ENCODE results near the gene GPX7.

The GPX7 gene

DNA sequence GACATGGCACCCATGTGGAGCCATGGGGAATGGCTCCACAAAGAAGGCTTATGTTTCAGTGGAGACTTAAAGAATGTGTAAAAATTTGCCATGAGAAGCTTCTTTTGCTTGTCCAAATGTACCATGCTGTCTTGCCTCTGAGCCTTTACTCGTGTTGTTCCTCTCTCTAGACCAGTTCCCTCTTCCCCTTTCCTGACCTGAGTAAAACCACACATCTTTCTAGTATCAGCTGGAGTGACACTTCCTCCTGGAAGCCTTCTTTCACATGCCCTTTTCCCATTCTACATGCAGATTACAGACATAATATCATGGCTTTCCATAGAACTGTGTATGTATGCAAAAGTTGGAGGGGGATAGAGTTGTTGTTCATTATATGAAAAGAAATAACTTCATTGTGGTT, 13.6 kb upstream of the GPX7 start:
- no peak for DNase-seq

DNA sequence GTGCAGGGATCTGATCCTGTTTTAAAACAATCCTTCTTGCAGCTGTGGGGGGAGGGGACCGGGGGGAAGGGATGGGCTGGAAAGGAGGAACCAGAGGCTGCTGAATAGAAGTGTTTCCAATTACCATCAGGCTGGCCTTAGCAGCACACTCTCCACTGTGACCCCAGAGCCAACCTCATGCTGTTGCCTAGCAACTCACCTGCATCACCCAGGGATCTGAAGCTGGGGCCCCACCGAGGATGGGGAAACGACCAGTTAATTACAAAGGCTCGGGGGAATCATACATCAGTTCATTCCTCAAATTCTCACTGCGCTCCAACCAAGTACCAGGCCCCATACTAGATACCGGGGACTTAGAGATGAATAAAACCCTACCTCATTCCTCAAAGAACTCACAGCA, 11.9 kb upstream of the GPX7 start:
- no peak for DNase-seq

DNA sequence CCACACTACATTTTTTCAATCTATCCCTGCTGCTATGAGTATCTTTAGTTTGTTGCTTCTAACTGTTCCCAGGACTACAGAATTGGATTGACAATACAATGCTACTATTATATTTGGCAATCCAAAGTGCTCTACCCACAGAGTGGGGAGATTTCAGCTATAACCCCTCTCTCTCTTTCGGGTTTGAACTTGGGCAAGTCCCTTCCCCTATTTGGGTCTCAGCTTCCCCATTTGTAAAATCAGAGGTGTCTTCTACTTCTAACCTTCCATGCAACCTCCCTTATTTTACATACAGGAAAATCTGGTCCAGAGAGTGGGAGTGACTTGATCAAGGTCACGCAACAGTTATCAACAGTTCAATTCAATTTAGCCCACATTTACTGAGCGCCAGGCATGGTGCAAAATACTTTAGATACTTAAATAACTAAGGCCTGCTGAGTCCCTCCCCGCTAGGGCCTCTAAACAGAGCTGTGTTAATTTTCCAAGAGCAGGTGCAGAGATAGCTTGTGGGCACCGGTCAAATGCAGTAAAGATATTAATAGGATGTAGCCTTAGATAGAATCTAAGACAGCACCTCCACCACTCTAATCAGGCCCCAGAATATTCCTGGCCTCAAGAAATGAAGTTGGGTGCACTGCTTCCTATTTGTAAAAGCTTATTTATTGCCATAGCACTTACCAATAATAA, 9.4 kb upstream of the GPX7 start:
- DNase-seq, result no peak

DNA sequence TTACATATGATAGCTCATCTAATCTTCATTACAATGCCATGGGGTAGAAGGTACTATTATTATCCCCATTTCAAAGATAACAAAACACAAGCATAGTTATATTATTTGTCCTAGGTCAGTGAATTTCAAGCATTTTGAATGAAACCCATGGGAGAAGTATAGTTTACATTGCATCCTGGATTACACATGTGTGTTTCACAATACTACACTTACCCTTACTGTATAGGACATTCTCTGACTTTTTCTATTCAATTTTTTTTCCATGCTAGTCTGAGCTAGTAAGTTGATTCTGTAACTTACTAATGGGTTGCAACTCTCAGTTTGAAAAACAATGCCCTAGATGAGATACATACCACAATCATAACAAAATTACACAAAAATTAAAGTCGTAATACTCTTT, 8.7 kb upstream of the GPX7 start:
- DNase-seq, result no peak

DNA sequence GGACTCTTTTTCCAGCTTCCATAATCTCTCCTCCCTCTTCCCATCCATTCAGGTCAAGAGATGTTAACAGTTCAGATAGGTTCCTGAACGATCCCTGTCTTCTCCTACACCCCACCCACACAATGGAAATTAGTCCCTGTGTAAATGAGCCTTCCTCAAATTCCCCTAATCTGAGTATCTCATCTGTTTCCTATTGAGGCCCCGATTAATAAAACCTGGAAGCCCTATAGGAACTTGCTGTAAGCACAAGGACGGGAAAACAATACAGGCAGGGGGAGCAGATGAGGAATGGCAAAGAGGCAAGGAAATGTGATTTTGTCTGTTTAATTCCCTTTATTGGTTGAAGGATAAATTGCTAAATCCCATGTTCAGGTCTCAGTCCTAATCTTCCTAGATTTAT, 7.1 kb upstream of the GPX7 start:
- DNase-seq, result no peak

DNA sequence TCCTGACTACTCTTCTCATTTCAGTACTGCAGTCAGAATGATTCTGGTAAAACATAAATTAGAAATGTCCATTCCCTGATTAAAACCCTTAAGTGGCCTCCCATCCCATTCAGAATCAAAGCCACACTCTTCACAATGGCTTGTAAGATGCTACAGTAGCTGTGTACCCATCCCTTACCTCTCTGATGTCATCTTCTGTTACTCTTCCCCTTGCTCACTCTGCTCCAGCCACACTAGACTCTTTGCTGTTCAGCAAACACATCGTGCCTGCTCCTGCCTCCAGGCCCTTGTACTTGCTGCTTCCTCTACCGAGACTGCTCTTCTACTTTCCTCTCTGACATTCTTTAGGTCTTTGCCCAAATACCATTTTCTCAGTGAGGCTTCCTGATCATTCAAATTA, 4.3 kb upstream of the GPX7 start:
- no peak for DNase-seq

DNA sequence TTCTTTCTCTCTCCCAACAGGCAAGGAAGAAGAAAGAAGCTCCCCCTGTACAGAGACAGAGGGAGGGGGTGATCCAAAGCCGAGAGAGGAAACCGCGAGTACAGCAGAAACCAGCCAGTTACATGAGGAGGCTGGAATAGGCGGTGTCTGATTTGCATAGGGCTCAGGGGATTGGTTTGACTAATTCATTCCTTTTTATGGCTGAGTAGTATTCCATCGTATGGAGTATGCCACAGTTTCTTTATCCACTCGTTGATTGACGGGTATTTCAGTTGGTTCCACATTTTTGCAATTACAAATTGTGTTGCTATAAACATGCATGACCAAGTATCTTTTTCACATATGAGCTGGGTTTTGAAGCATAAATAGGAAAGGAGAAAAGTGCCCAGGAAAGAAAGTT, 3.4 kb upstream of the GPX7 start:
- no peak for DNase-seq

DNA sequence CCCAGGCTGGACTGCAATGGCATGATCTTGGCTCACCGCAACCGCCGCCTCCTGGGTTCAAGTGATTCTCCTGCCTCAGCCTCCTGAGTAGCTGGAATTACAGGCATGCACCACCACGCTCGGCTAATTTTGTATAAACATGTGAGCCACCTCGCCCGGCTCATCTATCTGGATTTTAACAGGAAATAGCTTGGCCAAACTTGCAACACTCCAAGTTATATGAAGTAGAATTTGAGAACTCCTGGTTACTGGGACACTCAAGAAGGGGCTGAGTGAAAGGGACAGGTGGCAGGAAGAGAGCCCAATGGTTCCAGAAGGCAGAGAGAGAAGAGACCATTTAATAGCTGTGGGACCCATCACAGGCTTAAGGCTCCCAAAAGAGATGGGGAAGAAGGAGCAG, 2.9 kb upstream of the GPX7 start:
- DNase-seq, result no peak

DNA sequence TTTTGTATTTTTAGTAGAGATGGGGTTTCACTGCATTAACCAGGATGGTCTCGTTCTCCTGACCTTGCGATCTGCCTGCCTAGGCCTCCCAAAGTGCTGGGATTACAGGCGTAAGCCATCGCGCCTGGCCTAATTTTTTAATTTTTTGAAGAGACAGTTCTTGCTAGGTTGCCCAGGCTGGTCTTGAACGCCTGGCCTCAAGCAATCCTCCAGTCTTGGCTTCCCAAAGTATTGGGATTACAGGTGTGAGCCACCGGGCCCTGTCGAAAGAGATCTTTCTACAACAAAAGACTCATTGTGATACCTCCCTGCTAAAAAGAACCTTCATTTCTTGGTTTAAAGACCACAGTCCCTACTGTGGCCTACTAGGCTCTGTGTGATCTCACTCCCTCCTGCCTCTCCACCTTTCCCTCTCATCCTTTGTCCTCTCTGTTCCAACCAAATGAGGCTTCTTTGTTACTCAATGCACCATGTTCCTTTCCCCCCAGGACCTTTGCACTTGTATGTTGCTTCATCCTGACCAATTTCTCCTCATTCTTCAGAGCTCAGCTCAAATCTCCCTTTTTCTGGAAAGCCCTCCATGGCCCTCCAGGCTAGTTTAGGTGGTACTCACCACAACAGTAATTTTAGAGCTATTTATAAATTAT, 1.5 kb upstream of the GPX7 start:
- no peak for DNase-seq

DNA sequence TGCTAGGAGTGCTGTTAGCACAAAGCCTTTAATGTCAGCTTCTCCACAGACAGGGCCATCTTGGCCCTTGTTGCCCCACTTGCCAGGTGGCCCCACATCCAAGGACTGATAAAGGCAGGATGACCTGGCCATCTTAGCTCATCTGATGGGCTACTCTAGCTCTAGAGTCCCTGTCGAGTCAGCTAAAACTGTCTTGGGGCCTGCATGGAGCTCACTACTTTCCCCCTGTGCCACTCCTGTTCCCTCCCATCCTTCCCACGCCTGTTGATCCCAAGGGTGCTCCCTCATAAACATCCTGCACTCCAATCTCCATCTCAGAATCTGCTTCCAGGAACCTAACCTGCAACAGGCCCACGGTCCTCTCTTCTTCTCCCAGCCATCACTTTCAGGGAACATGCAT, 652 bp upstream of the GPX7 start:
- no peak for DNase-seq

DNA sequence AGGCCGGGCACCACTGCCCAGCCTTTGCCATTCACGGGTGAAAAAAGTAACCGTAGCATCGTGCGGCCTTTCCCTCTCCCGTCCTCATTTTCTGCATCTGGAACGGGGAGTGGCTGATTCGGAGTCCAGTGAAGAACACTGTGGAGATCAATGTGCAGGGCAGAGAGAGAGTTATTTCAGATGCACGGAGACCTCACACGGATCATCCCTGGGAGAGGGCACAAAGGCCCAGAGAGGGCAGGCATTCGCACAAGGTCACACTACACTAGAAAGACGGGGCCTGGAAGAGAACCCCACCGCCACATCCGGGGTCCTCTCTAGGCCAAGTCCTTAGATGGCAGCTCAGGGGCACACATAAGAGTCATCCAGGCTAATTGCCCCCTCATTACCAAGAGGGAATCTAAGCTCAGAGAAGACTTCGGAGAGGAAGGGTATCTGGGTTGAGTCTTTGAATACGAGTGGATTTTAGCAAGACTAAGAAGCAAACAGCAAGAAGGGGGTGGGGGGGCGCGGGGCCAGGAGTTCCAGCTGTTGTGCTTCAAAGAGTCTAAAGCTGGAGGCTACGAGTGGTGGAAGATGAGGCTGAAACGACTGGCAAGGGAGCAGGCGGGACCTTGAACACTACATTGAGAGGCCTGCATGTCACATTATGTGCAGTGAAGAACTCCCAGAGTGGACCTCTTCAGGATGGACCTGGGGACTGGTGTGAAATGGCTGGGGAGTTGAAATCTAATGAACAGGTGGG, 857 bp downstream of the GPX7 start:
- DNase-seq, result peak; percentile 6

DNA sequence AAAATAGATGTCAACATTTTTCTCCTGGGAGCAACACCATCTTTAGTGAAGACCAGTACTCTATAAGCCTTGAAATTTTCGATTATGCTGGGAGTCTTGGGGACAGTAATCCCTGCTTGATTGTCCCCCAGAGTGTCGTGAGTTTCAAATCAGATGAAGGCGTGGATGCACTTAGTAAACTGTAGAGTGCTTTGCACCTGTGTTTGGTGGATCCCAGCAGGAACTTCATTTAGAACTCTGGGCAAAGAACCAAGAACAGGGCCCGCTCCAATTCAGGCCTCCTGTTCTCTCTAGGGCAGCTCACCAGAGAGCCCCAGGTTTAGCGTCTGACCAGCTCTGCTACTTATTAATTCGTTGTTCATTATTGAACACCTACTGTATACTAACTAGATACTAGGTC, 1.5 kb downstream of the GPX7 start:
- no peak for DNase-seq

DNA sequence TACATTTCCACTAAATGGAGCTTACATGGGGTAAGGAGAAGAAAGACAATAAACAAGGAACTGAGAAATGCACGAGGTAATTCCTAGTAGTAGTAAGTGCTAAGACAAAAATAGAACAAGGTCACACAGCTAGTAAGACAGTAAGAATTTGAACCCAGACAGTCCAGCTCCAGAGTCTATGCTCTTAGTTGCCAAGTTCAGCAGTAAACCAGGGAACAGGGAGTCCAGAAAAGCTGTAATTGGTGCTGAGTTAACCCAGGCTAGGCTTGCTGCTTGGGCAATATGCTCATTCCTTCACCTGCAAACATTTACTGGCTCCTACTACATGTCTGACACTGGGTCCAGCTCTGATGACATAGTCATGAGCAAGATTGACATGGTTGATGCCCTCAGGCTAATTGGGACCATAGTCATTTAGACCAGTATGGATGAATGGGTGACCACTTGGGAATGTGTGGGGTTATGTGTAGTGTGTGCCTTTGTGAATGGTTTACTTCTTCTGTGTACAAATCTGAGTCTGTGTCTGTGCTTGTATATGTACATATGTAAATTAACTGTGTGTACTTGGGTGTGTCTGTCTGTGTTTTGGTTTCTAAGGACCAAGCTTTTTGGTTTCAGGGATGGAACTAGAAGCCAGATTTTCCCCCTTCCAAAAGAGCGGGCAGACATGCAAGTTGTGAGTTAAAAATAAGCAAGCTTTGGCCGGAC, 2.0 kb downstream of the GPX7 start:
- no peak for DNase-seq

DNA sequence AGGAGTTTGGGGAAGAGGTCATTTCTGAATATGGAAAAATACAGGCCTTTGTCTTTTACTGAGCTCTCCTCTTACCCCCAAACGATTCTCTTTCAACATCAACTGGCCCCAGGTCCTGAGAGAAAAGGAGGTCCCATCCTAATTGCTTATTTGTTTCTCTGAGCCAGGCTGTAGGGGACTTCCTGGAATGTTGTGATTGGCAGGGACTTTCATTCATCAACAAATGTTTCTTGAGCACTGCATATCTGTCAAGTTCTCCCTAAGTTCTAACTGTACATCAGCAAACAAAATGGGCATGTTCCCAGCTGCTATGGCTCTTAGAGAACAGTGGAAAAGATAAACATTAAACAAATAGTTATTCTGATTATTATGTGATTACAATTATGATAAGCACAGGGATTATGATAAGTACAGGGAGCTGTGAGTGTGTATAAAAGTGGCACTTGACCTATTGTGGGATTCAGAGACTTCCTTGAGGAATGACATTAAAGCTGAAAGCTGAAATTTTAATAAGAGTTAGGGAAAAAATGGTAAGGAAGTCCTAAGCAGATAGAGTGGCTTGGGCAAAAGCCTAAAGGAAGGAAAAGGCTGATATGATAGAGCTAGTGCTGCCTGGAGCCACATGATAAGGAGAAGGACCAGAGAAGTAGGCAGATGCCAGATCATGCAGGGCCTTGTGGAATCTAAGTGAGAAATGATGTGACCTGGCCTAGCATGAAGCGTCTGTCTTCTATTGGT, 11.6 kb downstream of the GPX7 start:
- DNase-seq, result no peak

DNA sequence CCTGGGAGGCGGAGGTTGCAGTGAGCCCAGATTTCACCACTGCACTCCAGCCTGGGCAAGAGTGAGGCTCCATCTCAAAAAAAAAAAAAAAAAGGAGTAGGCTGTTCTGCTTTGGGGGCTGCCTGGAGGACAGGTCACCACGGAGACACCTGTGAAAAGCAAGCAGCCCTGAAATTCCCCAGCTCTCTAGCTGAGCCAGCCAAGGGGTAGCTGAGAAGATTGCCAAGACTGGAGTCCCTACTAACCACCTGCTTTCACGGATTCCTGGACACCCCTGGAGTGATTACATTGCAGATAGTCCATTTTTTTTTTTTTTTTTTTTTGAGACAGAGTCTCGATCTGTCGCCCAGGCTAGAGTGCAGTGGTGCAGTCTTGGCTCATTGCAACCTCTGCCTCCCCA, 12.5 kb downstream of the GPX7 start:
- no peak for DNase-seq

DNA sequence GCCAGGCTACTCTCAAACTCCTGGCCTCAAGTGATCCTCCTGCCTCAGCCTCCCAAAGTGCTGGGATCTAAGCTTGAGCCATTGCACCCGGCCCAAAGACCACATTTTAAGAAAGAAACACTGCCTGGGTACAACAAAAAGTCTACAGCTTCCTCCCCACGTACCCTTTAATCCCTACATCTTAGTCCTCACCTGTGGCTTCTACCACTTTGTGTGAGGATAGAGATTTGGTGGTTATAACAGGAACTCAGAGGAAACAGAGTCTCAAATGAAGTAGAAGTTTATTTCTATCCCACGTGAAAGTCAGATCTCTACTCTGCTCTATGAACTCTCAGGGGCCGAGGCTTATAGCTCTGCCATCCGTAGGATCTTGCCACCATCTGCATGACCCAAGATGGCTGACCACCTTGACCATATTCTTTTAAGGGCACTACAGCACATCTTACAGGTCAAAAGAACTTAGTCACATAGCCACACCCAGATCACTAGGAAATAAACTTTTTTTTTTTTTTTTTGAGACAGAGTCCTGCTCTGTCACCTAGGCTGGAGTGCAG, 13.4 kb downstream of the GPX7 start:
- no peak for DNase-seq

DNA sequence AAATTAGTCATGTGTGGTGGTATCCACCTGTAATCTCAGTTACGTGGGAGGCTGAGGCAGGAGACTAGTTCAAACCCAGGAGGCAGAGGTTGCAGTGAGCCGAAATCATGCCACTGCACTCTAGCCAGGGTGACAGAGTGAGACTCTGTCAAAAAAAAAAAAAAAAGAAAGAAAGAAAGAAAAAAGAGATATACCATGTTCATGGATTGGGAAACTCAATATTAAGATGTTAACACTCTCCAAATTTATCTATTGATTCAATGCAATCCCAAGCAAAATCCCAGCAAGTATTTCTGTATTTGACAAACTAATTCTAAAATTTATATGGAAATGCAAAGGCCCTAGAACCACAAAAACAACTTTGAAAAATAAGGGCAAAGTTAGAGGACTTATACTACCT, 19.8 kb downstream of the GPX7 start:
- no peak for DNase-seq

DNA sequence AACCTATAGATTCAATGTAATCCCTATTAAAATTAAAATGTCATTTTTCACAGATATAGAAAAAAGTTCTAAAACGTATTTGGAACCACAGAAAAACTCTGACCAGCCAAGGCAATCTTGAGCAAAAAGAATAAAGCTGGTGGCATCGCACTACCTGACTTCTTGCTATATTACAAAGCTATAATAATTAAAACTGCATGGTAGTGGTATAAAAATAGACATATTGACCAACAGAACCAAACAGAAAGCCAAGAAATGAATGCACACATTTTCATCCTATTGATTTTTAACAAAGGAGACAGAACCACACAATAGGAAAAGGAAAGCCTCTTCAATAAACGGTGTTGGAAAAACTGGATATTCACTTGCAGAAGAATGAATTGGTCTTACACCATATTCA, 21.6 kb downstream of the GPX7 start:
- DNase-seq, result no peak

DNA sequence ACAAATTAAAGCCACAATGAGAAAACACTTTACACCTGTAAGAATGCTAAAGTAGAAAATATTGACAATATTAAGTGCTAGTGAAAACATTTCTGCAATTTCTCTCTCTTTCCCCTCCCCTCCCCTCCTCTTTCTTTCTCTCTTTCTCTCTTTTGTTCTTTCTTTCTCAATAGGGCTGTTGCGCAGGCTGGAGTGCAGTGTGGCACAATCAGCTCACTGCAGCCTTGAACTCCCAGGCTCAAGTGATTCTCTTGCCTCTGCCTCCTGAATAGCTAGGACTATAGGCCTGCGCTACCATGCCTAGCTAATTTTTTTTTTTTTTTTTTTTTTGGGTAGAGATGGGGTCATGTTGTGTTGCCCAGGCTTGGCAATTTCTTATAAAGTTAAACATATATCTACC, 24.9 kb downstream of the GPX7 start:
- no peak for DNase-seq

DNA sequence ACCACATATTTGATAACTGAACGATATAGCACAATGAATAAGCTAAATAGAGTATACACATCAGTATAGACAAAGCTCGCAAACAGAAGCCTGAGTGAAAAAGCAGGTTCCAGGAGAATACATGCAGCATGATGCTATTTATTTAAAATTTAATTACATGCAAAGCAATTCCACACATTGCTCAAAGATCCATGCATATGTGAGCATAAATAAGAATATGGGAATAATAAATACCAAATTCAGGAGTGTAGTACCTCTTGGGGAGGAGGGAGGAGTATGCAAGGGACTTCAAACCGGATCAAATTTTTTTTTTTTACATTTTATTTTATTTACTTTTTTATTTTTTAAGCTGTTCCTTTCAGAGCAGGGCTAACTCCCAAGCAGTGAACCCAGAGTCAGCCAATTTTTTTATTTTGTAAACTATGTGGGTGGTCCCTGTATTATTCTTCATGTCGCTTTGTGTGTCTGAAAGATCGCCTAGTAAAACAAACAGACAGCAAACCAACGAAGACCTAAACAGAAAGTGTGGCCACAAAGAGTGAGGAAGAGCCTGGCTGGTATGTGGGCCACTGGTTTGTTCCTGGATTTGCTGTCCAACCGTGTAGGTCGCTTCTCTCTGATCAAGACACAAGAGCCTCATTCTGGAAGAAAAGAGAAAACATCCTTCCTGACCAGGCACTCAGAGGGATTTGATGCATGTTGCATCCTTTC, 26.6 kb downstream of the GPX7 start:
- no peak for DNase-seq

DNA sequence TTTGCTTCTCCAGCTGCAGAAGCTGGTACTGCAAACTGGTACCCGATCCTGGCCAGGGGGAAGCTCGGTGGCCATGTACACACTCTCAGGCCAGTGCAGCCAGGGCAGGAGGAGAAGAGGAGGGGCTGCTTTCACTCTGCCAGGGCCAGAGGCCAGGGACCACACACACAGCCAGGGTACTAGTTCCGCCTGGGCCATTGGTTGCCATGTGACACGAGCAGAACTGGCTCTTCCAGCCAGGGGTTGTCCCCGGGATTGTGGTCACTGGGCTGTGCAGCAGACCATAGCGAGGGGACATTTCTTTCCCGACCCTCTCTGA, 27.1 kb downstream of the GPX7 start:
- no peak for DNase-seq

DNA sequence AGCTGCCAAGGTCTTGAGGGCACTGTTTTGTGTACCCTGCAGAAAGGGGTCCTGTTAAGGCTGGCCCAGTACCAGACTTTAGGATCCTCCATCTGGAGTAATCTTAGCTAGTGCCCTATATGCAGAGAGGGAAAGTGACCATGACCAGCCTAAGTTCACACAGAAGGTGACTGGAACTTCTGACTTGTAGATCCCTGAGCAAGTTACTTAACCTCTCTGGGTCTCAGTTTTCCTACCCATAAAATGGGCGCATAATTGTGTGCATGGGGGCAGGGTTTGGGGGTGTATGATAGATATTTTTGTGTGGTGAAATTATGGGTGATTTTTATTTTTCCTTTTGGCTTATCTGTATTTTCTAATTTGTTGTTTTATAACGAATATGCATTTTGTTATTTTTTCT, 27.5 kb downstream of the GPX7 start:
- DNase-seq, result no peak
